Measurements from ENCODE around the gene ADCY2. TPM values are rescaled to one million over a fixed set of nuclear protein-coding genes. Genes with fewer than 3 reads are reported as not detected.
A peak's percentile ranks its signal among the peaks of the same experiment; 100 is the strongest.

Gene ADCY2
- polyA plus RNA-seq, 1 donor, result 51.8 TPM

DNA sequence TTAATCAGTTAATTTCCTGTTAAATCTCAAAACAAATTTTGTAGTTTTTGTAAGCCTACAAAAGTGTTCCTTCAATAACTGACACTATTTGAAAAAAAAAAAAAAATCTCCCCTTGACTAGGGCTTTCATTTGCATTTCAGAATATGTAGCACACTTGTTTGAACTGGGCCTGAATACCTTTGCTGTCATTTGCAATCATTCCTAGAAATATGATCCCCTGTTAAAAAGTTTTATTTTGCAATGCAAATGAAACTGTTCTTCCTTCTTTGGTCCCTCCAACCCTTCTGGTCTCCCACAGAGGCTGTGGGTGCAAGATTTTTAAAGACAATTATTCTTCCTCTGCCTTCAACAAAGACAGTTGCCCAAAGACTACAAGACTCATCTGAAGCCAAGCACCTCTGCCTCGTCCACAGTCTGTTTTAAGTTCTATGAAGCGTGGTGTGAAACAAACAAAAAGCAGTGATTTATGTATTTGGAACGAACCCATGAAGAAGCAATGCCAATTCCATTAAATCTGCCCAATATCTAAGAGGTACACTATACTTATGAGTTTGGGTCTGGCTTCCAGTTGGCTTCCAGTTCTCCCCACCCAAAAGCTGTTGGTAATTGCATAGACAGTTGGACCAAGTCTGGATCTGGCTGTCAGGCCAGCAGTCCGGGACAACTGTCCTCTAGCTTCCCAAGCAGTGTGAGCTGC, 388.9 kb downstream of the ADCY2 start:
- DNase-seq (ENCODE audit: low read depth), result no peak

DNA sequence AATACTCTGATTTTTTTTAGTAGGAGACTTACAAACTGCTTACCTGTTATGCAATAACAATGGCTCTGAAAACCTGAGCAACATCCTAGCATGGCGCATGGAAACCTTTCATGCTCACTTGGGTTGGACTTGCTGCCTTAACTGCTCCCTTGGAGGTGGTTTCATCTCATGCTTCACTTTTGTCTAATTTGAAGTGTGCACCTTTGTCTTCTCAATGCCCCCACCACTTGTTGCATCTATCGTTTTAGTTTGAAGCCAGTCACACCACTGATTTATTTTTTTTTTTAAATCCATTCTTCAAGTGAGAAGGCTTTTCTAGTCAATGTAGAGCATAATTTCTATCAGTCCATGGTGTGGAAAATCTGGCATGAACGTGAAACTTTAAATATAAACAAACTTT, 391.8 kb downstream of the ADCY2 start:
- no peak for DNase-seq (ENCODE audit: low read depth)

DNA sequence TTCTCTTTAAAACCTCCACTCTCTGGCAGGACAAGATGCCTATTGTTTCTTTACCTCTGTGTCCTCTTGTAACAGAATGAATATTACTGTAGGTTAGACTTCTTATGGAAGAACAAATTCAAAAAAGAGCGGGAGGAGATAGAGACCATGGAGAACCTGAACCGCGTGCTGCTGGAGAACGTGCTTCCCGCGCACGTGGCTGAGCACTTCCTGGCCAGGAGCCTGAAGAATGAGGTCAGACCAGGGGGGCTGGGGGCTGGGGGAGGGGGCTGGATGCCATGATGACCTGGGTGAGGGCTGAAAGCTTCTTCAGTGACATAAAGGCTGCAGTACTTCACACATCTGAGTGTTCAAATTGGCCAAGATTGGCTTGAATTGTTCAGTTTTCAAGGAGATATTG, 393.6 kb downstream of the ADCY2 start:
- no peak for DNase-seq (ENCODE audit: low read depth)

DNA sequence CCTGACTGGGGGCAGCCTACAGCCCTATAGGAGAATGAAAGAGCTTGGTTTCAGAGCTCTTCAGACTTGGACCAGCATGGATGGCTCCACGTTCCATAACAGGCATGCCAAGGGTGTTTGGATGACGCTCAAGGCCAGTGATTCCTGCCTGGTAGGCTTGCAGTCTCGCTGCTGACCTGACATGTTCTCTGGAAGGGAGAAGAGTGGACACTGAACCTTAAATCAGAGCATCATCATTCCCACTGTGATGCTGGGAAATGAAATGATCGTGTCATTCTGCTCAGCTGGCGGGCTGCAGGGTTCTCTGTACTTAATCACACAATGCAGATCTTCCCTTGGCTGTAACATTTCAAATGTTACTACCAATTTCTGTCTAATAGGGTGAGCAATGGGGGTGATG, 398.0 kb downstream of the ADCY2 start:
- no peak for DNase-seq (ENCODE audit: low read depth)

DNA sequence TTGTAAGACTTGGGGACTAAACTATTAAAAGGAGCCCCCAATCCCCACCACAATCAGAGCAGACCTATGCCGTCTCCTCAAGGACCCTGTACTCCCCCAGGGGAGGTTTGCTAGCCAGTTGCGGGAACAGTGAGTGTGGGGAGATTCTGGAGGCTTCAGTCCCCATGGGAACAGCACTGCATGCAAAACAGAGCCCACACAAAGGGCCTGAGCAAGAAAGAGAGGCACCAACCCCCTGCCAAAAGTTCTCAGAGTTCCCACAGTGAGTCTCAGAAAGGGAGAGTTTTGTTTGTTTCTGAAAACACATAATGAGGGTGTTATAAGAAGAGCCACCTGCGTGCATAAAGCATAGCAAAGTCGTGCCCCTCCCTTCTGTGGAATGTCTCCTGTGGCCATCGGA, 398.4 kb downstream of the ADCY2 start:
- DNase-seq (ENCODE audit: low read depth), result no peak

DNA sequence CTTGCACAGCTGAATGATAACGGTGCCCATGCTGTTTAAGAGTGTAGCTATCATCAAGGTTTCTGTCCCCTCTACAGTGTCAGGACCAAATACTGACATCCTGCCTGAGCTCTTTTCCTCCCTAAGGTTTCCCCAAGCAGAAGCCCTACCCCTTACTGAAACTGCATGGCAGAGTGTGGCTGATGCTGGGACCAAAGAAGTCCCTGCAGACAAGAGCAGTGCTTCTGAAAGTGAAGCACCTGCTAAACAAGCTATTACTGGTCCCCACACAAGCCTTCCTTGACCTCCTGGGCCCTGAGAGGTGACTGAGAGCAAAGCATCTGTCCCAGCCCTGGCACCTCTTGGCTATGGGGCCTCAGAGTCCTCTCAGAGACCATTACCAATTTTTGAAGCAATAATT, 398.9 kb downstream of the ADCY2 start:
- DNase-seq (ENCODE audit: low read depth), result no peak

DNA sequence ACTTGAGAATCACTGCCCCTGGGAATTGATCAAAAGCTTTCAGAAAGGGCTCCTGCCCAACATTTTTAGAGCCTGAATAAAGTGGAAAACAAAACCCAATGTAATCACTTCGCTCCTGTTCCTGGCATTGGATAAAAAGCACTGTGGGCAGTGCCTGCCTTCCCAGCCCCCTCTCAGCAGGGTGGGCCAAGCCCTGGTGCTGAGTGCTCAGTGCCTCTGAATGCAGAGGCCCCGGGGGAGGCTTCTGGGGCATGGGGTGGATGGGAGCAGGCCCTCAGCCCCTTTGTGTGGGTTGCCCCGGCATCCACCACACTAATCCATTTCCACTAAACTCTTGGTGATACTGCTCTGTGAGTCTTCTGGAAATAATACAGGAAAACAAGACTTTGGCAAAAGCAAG, 399.4 kb downstream of the ADCY2 start:
- DNase-seq (ENCODE audit: low read depth), result no peak

DNA sequence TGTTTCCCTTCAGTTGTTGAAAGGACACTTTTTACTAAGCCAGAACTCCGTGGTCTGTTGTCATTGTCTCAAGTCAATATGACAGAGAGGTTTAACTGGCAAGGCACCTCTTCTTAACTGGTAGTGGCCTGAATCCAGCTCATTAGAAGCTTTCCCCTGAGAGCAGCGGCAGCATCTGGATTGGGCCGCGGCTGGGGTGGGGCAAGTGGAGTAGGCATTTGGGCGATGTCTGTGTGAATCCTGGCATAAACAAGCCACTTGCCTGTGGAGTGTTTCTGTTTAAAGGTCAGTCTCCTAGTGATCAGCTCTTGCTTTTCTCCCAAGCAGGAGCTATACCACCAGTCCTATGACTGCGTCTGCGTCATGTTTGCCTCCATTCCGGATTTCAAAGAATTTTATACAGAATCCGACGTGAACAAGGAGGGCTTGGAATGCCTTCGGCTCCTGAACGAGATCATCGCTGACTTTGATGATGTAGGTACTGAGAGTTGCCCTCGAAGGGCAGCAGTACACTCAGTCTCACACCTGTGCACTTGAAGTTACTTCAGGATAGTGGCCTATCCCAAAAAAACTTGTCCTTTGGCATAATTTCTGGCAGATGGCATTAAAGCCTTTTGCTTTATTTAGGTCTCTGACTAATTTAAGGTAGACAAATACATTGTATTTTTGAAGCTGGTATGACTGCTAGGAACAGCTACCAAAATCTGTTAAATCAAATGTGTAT, 406.1 kb downstream of the ADCY2 start:
- DNase-seq (ENCODE audit: low read depth), result no peak

DNA sequence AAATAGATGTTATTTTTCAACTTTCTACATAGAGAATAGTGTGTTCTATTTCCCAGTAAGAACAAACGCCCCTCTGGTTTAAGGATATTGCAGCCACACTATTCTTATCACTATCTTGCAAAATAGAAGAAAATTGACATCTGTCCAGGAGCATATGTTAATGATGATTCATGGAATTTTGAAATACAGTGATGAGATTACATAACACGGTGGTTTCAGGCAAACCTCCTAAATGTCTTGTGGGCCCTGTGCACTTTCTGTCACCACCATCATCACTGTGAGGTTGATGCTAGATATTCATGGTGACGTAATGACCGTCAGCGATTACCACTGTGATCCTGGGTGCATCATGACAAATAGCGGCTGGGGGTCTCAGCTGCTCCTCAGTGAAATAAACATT, 406.9 kb downstream of the ADCY2 start:
- DNase-seq (ENCODE audit: low read depth), result no peak

DNA sequence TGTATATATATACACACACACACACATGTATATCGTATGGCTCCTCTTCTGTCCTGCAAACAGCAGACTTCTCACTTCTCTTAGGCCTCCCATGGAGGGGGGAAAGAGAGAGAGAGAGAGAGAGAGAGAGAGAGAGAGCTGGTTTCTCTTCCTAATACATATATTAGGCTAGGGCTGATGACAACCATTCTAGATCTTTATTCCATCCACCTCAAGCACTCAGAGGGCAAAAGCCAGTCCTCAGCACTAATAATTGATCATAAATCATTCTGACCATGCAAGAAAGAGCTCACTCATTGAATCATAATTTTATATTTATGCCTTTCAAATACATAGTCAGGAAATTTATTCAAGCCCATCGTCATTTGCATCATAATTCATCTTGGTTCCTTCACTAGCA, 408.0 kb downstream of the ADCY2 start:
- no peak for DNase-seq (ENCODE audit: low read depth)

DNA sequence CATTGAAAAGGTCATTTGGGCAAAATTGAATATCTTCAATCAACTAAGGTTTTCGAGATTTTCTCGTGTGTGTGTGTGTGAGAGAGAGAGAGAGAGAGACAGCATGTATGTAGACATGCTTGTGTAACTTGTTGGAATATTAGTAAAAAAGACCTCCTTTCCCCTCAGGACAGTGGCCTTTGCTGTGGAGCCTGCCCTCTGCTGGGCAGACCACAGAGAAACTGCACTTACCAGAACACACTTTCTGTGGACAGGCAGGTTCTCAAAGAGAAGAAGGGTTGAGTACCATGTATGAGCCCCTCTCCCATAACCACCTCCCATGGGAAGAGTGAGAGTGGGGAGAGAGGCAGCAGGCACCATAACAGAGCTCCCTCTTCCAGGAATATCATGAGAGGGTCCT, 409.4 kb downstream of the ADCY2 start:
- DNase-seq (ENCODE audit: low read depth), result no peak

DNA sequence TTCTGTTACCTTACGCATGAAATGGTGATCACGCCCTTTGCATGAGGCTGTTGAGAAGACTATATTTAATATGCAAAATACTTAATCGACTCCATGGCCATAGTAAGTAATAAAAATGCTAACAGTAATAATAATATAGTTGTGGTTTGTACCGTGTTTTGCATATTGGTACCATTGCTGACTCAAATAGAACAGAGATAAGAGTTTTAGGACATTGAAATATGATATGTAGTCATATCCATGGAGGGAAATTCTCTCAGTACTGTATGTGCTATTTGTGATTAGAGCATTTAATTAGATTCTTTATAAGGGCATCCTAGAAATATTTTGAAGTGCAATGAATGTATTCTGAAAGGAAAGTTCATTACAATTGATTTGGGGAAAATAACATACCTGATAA, 413.1 kb downstream of the ADCY2 start:
- no peak for DNase-seq (ENCODE audit: low read depth)

DNA sequence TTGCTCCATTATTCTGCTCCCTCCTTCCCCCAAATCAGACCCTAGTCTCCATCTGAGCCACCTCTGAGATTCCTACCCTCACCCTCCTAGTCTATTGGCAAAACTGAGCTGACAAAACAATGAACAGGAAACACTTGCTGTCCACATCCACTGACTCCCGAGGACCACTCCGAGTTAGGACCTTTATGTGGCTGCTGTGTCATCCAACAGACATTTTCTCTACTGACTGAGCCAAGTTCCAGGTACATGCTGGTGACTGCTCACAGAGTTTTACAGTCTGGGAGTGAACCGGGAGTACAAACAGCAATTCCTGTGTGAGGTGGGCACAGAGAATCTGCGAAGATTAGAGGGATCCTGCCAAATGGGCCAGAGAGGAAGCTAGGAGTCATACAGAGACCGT, 415.8 kb downstream of the ADCY2 start:
- DNase-seq (ENCODE audit: low read depth), result no peak

DNA sequence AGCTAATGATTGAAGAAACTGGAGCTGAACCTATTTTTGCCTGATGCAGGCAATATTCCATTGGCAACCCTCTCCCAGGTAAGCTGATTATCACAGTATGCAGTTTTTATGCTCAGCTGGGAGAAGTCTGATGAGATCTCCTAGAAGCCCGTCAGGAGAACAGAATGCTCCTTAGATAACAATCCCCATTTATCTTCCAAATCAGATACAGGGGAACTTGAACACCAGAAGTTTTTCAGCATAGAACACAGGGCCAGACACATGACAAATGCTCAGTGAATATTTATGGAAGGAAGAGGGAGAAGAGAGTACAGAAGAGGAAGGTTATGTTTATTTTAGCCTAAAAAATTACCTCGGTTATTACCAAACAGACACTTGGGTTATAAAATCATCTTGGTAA, 417.1 kb downstream of the ADCY2 start:
- DNase-seq (ENCODE audit: low read depth), result no peak

DNA sequence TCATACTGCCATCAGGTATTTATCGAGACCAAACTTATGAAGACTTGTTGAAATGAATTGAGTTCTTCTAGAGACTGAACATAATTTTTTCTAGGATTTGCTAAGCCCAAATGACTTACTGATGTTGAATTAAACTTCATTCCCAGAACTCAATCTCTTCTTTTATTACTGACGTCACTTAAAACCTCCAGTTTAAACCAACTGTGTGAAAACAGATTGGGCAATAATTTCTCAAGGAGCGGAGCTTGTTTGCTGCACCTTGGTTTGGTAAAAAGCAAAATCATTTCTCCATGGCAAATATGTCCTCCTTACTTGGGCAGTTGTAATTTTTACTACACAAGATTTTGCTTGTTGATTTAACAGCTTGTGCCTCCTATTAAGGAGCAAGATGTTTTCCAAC, 417.6 kb downstream of the ADCY2 start:
- no peak for DNase-seq (ENCODE audit: low read depth)

DNA sequence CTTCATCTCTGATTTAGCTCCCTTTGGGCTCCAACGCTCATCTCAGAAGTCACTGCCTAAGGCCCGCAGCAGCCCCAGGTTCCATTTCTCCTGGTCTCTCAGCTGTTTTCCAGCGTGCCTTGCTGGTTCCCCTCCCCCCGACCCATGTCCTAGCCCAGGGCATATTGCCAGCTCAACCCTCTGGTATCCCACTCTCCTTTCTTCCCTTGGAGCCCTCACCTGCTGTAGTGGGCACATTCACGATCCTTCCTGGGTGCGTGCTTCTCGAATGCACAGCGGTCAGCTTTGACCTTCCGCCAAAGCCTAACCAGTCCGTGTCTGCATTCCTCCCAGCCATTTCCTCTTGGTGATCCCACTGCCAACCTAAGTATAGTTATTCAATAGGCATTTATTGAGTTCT, 418.9 kb downstream of the ADCY2 start:
- DNase-seq (ENCODE audit: low read depth), result no peak

DNA sequence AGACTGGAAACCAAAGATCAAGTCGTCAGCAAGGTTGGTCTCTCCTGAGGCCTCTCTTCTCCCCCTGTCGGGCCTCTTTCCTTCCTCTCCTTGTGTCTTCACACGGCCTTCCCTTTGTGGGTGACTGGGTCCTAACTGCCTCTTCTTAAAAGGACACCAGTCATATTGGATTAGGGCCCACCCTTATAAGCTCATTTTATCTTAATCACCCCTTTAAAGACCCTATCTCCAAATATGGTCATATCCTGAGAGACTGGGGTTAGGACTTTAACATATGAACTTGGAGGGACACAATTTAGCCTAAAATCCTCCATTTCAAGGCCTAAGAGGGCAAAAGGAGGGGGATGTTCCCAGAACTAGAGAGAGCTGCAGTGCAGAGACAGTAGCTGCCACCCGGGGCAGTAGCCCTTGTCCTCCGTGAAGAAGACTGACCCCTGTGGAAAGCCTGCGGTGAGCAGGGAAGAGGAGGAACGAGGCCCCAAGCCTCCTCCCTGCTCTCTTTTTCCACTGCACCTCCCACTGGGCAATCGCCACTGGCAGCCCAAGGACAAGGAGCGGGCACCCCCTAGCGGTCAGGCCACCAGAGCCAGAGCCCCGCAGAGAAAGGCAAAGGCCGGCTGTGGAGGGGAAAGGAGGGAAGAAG, 420.1 kb downstream of the ADCY2 start:
- DNase-seq (ENCODE audit: low read depth), result peak; percentile 8

DNA sequence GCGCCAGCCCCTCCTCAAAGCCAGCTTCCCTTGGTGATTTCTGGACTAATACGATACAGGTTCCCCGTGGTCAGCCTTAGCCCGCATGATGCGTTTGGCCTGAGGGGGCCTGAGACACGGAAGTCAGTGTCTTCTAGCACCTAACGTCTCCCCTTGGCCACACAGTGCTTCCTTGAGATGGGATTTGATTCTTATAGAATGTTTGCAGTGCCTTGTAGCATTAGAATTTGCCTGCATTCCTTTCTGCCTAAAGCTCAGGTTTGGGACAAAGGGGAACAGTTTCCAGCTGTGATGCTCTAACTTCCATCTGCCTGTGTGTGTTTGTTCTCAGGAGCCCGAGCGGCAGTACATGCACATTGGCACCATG, 420.6 kb downstream of the ADCY2 start:
- DNase-seq (ENCODE audit: low read depth), result no peak

DNA sequence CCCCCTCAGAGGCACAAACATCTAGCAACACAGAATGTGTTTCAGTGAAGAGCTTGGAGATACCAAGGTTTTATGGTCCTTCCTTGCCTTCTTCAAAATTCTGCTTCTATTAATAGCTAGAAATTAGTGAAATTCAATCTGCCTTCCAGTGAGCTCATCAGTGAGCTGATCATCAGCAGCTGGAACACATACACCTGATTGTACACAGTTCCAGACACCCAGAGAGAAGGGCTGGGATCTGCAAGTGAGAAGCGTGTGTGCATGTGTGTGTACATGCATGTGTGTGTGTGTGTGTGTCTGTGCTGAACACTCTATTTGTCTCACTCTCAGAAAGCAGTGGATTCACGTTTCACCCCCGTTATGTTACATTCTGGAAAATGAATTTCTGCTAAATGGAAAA, 426.5 kb downstream of the ADCY2 start:
- DNase-seq (ENCODE audit: low read depth), result no peak

DNA sequence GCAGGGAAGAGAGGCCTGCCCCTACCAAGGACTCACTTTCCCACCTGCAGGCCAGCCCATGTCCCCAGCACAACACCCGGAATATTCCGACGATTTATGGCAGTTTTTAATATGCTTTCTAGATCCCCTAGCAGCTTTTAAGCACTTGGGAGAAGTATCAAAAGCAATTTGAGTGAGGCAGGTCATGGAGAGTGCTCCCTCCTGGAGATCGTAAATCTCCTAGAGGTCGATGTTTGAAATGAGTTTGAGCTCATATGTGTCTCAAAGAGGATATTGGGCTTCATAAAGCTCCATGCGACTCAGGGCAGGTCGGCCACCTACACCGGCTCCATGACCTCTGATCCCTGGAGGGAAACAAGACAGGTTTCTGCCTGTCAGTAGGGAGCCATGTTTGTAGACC, 427.7 kb downstream of the ADCY2 start:
- no peak for DNase-seq (ENCODE audit: low read depth)

DNA sequence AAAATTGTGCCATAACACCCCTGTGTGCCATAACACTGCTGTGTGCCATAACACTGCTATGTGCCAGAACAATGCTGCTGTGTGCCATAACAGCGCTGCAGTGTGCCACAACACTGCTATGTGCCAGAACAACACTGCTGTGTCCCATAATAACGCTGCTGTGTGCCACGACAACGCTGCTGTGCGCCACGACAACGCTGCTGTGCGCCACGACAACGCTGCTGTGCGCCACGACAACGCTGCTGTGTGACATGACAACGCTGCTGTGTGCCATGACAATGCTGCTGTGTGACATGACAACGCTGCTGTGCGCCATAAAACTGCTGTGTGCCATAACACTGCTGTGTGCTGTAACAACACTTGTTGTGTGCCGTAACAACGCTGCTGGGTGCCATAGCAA, 429.1 kb downstream of the ADCY2 start:
- no peak for DNase-seq (ENCODE audit: low read depth)

DNA sequence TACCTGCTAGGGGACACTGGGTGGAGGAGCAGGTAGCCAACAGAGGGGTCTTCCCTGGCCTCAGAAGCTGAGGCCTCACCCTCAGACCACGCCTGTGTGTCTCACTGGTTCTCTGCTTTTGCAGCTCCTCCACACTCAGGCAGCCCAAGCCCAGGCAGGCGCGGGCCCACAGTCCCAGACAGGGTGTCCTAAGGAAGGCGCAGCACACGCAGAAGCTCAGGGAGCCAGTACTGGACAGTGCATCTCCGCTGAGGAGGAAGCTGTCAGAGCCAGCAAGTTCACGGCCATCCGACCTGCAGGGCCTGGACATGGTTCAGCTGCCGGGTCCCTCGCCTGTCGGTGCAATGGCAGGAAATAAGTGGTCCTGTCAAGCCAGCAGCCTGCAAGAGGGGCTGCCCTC, 429.7 kb downstream of the ADCY2 start:
- DNase-seq (ENCODE audit: low read depth), result no peak

DNA sequence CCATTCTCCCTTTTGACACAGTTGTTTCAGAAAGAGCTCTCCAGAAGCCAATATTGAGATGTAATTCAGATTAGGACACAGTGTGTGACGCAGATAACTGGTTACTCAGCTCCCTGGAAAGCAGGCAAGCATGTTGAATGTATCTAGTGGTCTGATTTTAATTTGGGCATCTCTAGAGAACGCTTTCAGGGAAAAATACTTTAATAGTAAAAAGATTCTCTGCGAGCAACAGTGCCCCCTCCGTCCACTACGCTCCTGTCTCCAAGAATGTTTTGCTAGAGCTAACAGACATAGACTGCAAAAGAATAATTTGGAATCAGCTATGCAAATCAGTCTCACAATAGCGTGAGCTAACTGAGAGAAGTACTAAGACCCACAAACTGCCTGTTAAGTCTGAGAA, 431.7 kb downstream of the ADCY2 start:
- DNase-seq (ENCODE audit: low read depth), result peak; percentile 55

All from forelimb muscle (tissue), 1 donor.